Right lobe of liver (tissue), 6 donors: ENCODE results near the gene CIP2A. TPM values are rescaled to one million over a fixed set of nuclear protein-coding genes. Genes with fewer than 3 reads are reported as not detected.
A peak's percentile ranks its signal among the peaks of the same experiment; 100 is the strongest.

Source experiments
- ATAC-seq, 4 donors: fragments of 200-7000 bp; cut with Tn5 transposase; one replicate each; pipeline ENCODE4 v1.9.1; 2020; ENCODE audit warnings: mild to moderate bottlenecking in 4 of 4, moderate library complexity in 4 of 4
- DNase-seq, 3 donors: peaks; one replicate each; pipeline ENCODE4 v3.0.0-alpha.2; 2020
- H3K27ac ChIP-seq, 3 donors: fragments of 200-600 bp; one replicate each; pipeline ENCODE4 v1.8.0; 2022
- H3K27me3 ChIP-seq, 2 donors: fragments of 200-600 bp; one replicate each; pipeline ENCODE4 v1.8.0; 2022
- H3K36me3 ChIP-seq, 4 donors: fragments of 200-600 bp; sonication (generic) in 1 of 4; one replicate each; pipeline versions ENCODE4 v1.5.1 to v1.8.0; 2017 to 2022; ENCODE audit warnings: control low read depth in 1 of 4
- H3K4me1 ChIP-seq, 4 donors: fragments of 200-600 bp; sonication (generic) in 1 of 4; one replicate each; pipeline versions ENCODE4 v1.5.1 to v1.8.0; 2017 to 2022; ENCODE audit warnings: control low read depth in 1 of 4
- H3K4me3 ChIP-seq, 3 donors: fragments of 200-600 bp; one replicate each; pipeline ENCODE4 v1.8.0; 2022
- H3K9me3 ChIP-seq, 4 donors: fragments of 200-600 bp; sonication (generic) in 1 of 4; one replicate each; pipeline versions ENCODE4 v1.5.1 to v1.8.0; 2017 to 2022; ENCODE audit warnings: control low read depth in 1 of 4
- CTCF ChIP-seq, 4 donors: fragments of 200-600 bp in 3 of 4; fragments of 450-650 bp in 1 of 4; IDR thresholded peaks; one replicate each; pipeline versions ENCODE4 v1.5.1 to v1.8.0; 2016 to 2022; ENCODE audit warnings: antibody characterized with exemption in 4 of 4, mild to moderate bottlenecking in 2 of 4
- POLR2A ChIP-seq: fragments of 450-650 bp; IDR thresholded peaks from one replicate; pipeline ENCODE4 v1.6.1; 2017; ENCODE audit warnings: antibody characterized with exemption, mild to moderate bottlenecking
- WGBS: methylation state at CpG from one replicate; pipeline ENCODE4 v1.1.6; 2018; ENCODE audit warnings: low coverage, low lambda C conversion rate; ENCODE audit not compliant: insufficient coverage; ENCODE audit errors: missing lambda C conversion rate; 5-methylcytosine and 5-hydroxymethylcytosine counted together
- intact Hi-C, 2 donors: fragments of 100-400 bp; cut with DNase I; formaldehyde crosslinking; loops; one replicate each; pipeline versions ENCODE4 v1.11.2 to v1.14.1; 2022
- total RNA-seq, 6 experiments: library from RNA; depleted of rRNA in 2 of 6; stranded (reverse); fragments of >200 nt in 2 of 6; fragmentation: NEBNext Ultra II Directional in 3 of 6; extraction: Animal tissue kit (Norgen Biotek cat#: 25700) in 3 of 6; gene quantifications; one replicate each; pipeline versions ENCODE4 v1.1.0 to v1.2.4, GENCODE V29; 2016 to 2023
- donor health status: DM: no; HTN: yes; CAD: no.
- donor health status: DM: no; HTN: no; CAD: no.
- donor health status: DM: no; HTN: no; CAD: no.
- donor health status: DM: no; HTN: yes; CAD: no.
- donor health status: DM: no; HTN: yes; CAD: no.

CIP2A gene
- total RNA-seq, 6 experiments from 2014 or later: 0.44 to 3.2 (median 1.3) TPM

GRCh38 chr3:108548886-108549285 is 40.4 kb downstream of the CIP2A start:
- ATAC-seq (no peak), DNase-seq (no peak)
- Histone ChIP-seq H3K27me3 (no peaks in the 10 kb centered on the region), H3K4me1 (no peaks in the 10 kb centered on the region), H3K9me3 (no peaks in the 10 kb centered on the region), H3K27ac (no peak overlapping the region), H3K36me3 (no peaks in the 10 kb centered on the region), H3K4me3 (no peak overlapping the region)
- intact Hi-C loops: no loop called here
- TF ChIP-seq POLR2A (no peak), CTCF (IDR thresholded peaks at IDR 0.05) (no peak)
- 90% methylated on average over 2 of the region's 2 CpGs for WGBS

- intact Hi-C loops: no loop called here
Observed at GRCh38 chr3:108548304-108548703, 40.9 kb downstream of the CIP2A start.

GRCh38 chr3:108546692-108547091 is 42.5 kb downstream of the CIP2A start:
- ATAC-seq (no peak), DNase-seq (no peak)
- intact Hi-C loops: no loop called here
- no peaks in the 10 kb centered on the region for H3K4me1 ChIP-seq
- no peaks in the 10 kb centered on the region for H3K36me3 ChIP-seq
- no peaks in the 10 kb centered on the region for H3K27me3 ChIP-seq
- no peaks in the 10 kb centered on the region for H3K9me3 ChIP-seq
- TF ChIP-seq POLR2A: no peak
- no peak for TF ChIP-seq CTCF (IDR thresholded peaks at IDR 0.05)
- H3K4me3 ChIP-seq: no peak overlapping the region
- no peak overlapping the region for H3K27ac ChIP-seq
- 50% methylated on average over 3 of the region's 3 CpGs for WGBS

More at GRCh38 chr3:108548304-108548703, 40.9 kb downstream of the CIP2A start:
- Histone ChIP-seq H3K4me1 (no peaks in the 10 kb centered on the region), H3K27ac (no peak overlapping the region), H3K4me3 (no peak overlapping the region), H3K36me3 (no peaks in the 10 kb centered on the region), H3K27me3 (no peaks in the 10 kb centered on the region), H3K9me3 (no peaks in the 10 kb centered on the region)
- no peak for ATAC-seq
- no peak for TF ChIP-seq POLR2A
- TF ChIP-seq CTCF (IDR thresholded peaks at IDR 0.05): no peak
- DNase-seq: no peak
- WGBS: 75% methylated on average over 1 of the region's 1 CpG

GRCh38 chr3:108546247-108546646 is 43.0 kb downstream of the CIP2A start:
- Histone ChIP-seq H3K4me1 (no peaks in the 10 kb centered on the region), H3K4me3 (no peak overlapping the region), H3K9me3 (no peaks in the 10 kb centered on the region), H3K27ac (no peak overlapping the region), H3K36me3 (no peaks in the 10 kb centered on the region), H3K27me3 (no peaks in the 10 kb centered on the region)
- ATAC-seq (peak in 3 of 4 donors; percentile 40 to 68 (median 50)), DNase-seq (no peak)
- no peak for TF ChIP-seq POLR2A
- no peak for TF ChIP-seq CTCF (IDR thresholded peaks at IDR 0.05)
- 67% methylated on average over 1 of the region's 1 CpG for WGBS
- intact Hi-C loops: no loop called here

GRCh38 chr3:108538083-108538482 is 51.2 kb downstream of the CIP2A start:
- WGBS: 53% methylated on average over 4 of the region's 4 CpGs
- Histone ChIP-seq H3K27ac (no peak overlapping the region), H3K4me1 (no peaks in the 10 kb centered on the region), H3K9me3 (no peaks in the 10 kb centered on the region), H3K36me3 (no peaks in the 10 kb centered on the region), H3K27me3 (no peaks in the 10 kb centered on the region), H3K4me3 (no peak overlapping the region)
- intact Hi-C loops: no loop called here
- no peak for DNase-seq
- ATAC-seq: no peak
- TF ChIP-seq CTCF (IDR thresholded peaks at IDR 0.05): no peak
- no peak for TF ChIP-seq POLR2A
